Suprapubic skin (tissue), 4 donors: ENCODE results near the gene ZBTB16. TPM values are rescaled to one million over a fixed set of nuclear protein-coding genes. Genes with fewer than 3 reads are reported as not detected.

ENCODE experiments used
- DNase-seq, 2 donors: peaks; one replicate each; pipeline ENCODE4 v3.0.0-alpha.2; 2019; ENCODE audit warnings: low spot score in 2 of 2
- H3K27ac ChIP-seq: fragments of 200-600 bp; sonication (generic); one replicate; pipeline ENCODE4 v1.5.1; 2019
- H3K27me3 ChIP-seq: fragments of 200-600 bp; sonication (generic); one replicate; pipeline ENCODE4 v1.5.1; 2019
- H3K36me3 ChIP-seq: fragments of 200-600 bp; sonication (generic); one replicate; pipeline ENCODE4 v1.5.1; 2019
- H3K4me1 ChIP-seq: fragments of 200-600 bp; sonication (generic); one replicate; pipeline ENCODE4 v1.5.1; 2019
- H3K4me3 ChIP-seq: fragments of 200-600 bp; sonication (generic); one replicate; pipeline ENCODE4 v1.5.1; 2019; ENCODE audit warnings: mild to moderate bottlenecking
- H3K9me3 ChIP-seq: fragments of 200-600 bp; sonication (generic); one replicate; pipeline ENCODE4 v1.5.1; 2019
- CTCF ChIP-seq, 2 donors: fragments of 200-600 bp in 1 of 2; fragments of 450-650 bp in 1 of 2; sonication (generic) in 1 of 2; IDR thresholded peaks; one replicate each; pipeline ENCODE4 v1.5.1; 2016 to 2019; ENCODE audit warnings: antibody characterized with exemption in 2 of 2, mild to moderate bottlenecking in 1 of 2, moderate library complexity in 1 of 2
- EP300 ChIP-seq: sonication (generic); formaldehyde crosslinking; IDR thresholded peaks from one replicate; pipeline ENCODE4 v1.6.1; 2017; ENCODE audit warnings: antibody characterized with exemption
- POLR2A ChIP-seq, 2 donors: fragments of 450-650 bp; IDR thresholded peaks; one replicate each; pipeline ENCODE4 v1.6.1; 2017; ENCODE audit warnings: antibody characterized with exemption in 2 of 2, mild to moderate bottlenecking in 2 of 2, moderate library complexity in 2 of 2
- POLR2AphosphoS5 ChIP-seq, 3 donors: sonication (generic); formaldehyde crosslinking; IDR thresholded peaks; one replicate each; pipeline ENCODE4 v1.6.1; 2017; ENCODE audit warnings: antibody characterized with exemption in 3 of 3
- WGBS: methylation state at CpG from one replicate; pipeline ENCODE4 v1.1.5; 2018; 5-methylcytosine and 5-hydroxymethylcytosine counted together
- total RNA-seq, 4 donors: library from RNA; depleted of rRNA; stranded (reverse); fragments of >200 nt; gene quantifications; one replicate each; pipeline ENCODE4 v1.1.0, GENCODE V29; 2016

Gene ZBTB16
- total RNA-seq, 4 donors from 2014 or later: 142 to 474 (median 232) TPM

GRCh38 chr11:114109206-114110090 is 49.9 kb downstream of the ZBTB16 start:
- WGBS: 89% methylated on average over 9 of the region's 9 CpGs
- no peak for TF ChIP-seq EP300
- TF ChIP-seq POLR2AphosphoS5 (IDR thresholded peaks at IDR 0.05): no peak
- no peak for TF ChIP-seq CTCF (IDR thresholded peaks at IDR 0.05)
- no peak for TF ChIP-seq POLR2A (IDR thresholded peaks at IDR 0.05)
- Histone ChIP-seq H3K36me3 (peaks cover 11% of the 10 kb centered on the region), H3K4me1 (peaks cover 87% of the 10 kb centered on the region), H3K27me3 (no peaks in the 10 kb centered on the region), H3K4me3 (no peak overlapping the region), H3K9me3 (no peaks in the 10 kb centered on the region), H3K27ac (peak overlapping the region; percentile 87)
- no peak for DNase-seq

GRCh38 chr11:114110123-114110522 is 50.6 kb downstream of the ZBTB16 start:
- 83% methylated on average over 6 of the region's 6 CpGs for WGBS
- DNase-seq: no peak
- Histone ChIP-seq H3K4me3 (no peak overlapping the region), H3K27me3 (no peaks in the 10 kb centered on the region), H3K36me3 (peaks cover 6% of the 10 kb centered on the region), H3K9me3 (no peaks in the 10 kb centered on the region), H3K27ac (peak overlapping the region; percentile 87), H3K4me1 (peaks cover 89% of the 10 kb centered on the region)
- TF ChIP-seq CTCF (IDR thresholded peaks at IDR 0.05) (no peak), POLR2A (IDR thresholded peaks at IDR 0.05) (no peak), POLR2AphosphoS5 (IDR thresholded peaks at IDR 0.05) (no peak), EP300 (no peak)

- peak; percentile 65 for TF ChIP-seq EP300
- TF ChIP-seq POLR2A (IDR thresholded peaks at IDR 0.05): no peak
- peak in 1 of 3 donors; percentile 81 for TF ChIP-seq POLR2AphosphoS5 (IDR thresholded peaks at IDR 0.05)
- TF ChIP-seq CTCF (IDR thresholded peaks at IDR 0.05): no peak
- Histone ChIP-seq H3K27me3 (no peaks in the 10 kb centered on the region), H3K4me1 (peaks cover 88% of the 10 kb centered on the region), H3K36me3 (peaks cover 6% of the 10 kb centered on the region), H3K27ac (peak overlapping the region; percentile 87), H3K4me3 (peak overlapping the region; percentile 15), H3K9me3 (no peaks in the 10 kb centered on the region)
- no peak for DNase-seq
- WGBS: 20% methylated on average over 12 of the region's 12 CpGs
Observed at GRCh38 chr11:114110952-114111947, 51.7 kb downstream of the ZBTB16 start.

- no peak for DNase-seq
- H3K4me3 ChIP-seq: no peak overlapping the region
- no peak overlapping the region for H3K27ac ChIP-seq
- H3K36me3 ChIP-seq: peaks cover 11% of the 10 kb centered on the region
- no peaks in the 10 kb centered on the region for H3K27me3 ChIP-seq
- H3K9me3 ChIP-seq: no peaks in the 10 kb centered on the region
- WGBS: 85% methylated on average over 14 of the region's 14 CpGs
- H3K4me1 ChIP-seq: peaks cover 56% of the 10 kb centered on the region
- TF ChIP-seq CTCF (IDR thresholded peaks at IDR 0.05) (no peak), POLR2AphosphoS5 (IDR thresholded peaks at IDR 0.05) (no peak), POLR2A (IDR thresholded peaks at IDR 0.05) (no peak), EP300 (no peak)
Observed at GRCh38 chr11:114115451-114115928, 56.0 kb downstream of the ZBTB16 start.
